HL-60 (cell line): ENCODE results near the gene TMEM117.

Experiments used
- DNase-seq, 2 experiments: peaks; one replicate each; pipeline ENCODE4 v3.0.0-alpha.2; 2010 to 2020; ENCODE audit warnings: low read depth in 1 of 2, low spot score in 1 of 2
- H3K27ac ChIP-seq: fragments of 250-450 bp; sonication (Bioruptor Pico); replicated peaks from 2 replicates; pipeline ENCODE4 v1.5.1; 2020; ENCODE audit warnings: mild to moderate bottlenecking, moderate library complexity
- H3K27me3 ChIP-seq: fragments of 250-450 bp; sonication (Bioruptor Pico); 2 replicates; pipeline ENCODE4 v1.5.1; 2021; ENCODE audit warnings: mild to moderate bottlenecking, moderate library complexity; ENCODE audit not compliant: insufficient read depth, poor library complexity, severe bottlenecking
- H3K4me3 ChIP-seq: replicated peaks from 2 replicates; pipeline ENCODE4 v1.5.1; 2011; ENCODE audit warnings: mild to moderate bottlenecking, control low read depth, low read length; ENCODE audit not compliant: insufficient read depth
- GABPA ChIP-seq: IDR thresholded peaks from 2 replicates; pipeline ENCODE4 v1.6.1; 2012; ENCODE audit warnings: low read depth
- POLR2AphosphoS5 ChIP-seq: IDR thresholded peaks from 2 replicates; pipeline ENCODE4 v1.6.1; 2012; ENCODE audit warnings: low read depth
- SPI1 ChIP-seq: IDR thresholded peaks from 2 replicates; pipeline ENCODE4 v1.6.1; 2012; ENCODE audit warnings: low read depth, mild to moderate bottlenecking, borderline replicate concordance
- TF ChIP-seq, protein P1 (sequence below): IDR thresholded peaks from one replicate; pipeline ENCODE4 v1.5.1; 2011; ENCODE audit warnings: low read length, control low read depth, inconsistent platforms; ENCODE audit not compliant: insufficient read depth
- TF ChIP-seq, protein P2 (sequence below): IDR thresholded peaks from 2 replicates; pipeline ENCODE4 v1.6.1; 2012; ENCODE audit warnings: low read depth; ENCODE audit not compliant: insufficient replicate concordance

Gene TMEM117

GRCh38 chr12:43872396-43872795, 36.5 kb downstream of the TMEM117 start:
- Histone ChIP-seq H3K4me3 (no peak overlapping the region), H3K27ac (no peak overlapping the region), H3K27me3 (no peaks in the 10 kb centered on the region)
- no peak for DNase-seq
- TF ChIP-seq, protein P1, sequence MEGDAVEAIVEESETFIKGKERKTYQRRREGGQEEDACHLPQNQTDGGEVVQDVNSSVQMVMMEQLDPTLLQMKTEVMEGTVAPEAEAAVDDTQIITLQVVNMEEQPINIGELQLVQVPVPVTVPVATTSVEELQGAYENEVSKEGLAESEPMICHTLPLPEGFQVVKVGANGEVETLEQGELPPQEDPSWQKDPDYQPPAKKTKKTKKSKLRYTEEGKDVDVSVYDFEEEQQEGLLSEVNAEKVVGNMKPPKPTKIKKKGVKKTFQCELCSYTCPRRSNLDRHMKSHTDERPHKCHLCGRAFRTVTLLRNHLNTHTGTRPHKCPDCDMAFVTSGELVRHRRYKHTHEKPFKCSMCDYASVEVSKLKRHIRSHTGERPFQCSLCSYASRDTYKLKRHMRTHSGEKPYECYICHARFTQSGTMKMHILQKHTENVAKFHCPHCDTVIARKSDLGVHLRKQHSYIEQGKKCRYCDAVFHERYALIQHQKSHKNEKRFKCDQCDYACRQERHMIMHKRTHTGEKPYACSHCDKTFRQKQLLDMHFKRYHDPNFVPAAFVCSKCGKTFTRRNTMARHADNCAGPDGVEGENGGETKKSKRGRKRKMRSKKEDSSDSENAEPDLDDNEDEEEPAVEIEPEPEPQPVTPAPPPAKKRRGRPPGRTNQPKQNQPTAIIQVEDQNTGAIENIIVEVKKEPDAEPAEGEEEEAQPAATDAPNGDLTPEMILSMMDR, result no peak

DNA sequence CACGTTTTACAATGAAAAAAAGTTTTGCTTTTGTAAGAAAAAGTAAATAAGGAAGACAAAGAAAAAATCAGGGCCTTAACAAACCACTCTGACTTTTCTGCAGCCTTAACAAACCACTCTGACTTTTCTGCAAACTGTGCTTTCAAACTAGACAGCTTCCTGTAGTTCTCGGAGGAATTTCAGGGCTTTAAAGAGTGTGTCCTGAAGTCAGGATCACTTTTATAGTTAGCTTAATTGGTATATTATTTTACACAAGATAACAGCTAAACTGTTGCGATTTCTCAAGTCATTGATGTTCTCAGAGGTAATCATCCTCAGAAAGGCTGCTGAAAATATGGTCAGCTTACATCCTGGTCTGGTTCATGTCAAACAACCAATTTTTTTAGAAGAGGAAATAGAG, 42.2 kb downstream of the TMEM117 start:
- Histone ChIP-seq H3K27ac (no peak overlapping the region), H3K27me3 (no peaks in the 10 kb centered on the region), H3K4me3 (no peak overlapping the region)
- DNase-seq, result no peak
- TF ChIP-seq GABPA (no peak), POLR2AphosphoS5 (no peak), SPI1 (no peak)
- TF ChIP-seq, protein P1, result no peak
- TF ChIP-seq, protein P2, sequence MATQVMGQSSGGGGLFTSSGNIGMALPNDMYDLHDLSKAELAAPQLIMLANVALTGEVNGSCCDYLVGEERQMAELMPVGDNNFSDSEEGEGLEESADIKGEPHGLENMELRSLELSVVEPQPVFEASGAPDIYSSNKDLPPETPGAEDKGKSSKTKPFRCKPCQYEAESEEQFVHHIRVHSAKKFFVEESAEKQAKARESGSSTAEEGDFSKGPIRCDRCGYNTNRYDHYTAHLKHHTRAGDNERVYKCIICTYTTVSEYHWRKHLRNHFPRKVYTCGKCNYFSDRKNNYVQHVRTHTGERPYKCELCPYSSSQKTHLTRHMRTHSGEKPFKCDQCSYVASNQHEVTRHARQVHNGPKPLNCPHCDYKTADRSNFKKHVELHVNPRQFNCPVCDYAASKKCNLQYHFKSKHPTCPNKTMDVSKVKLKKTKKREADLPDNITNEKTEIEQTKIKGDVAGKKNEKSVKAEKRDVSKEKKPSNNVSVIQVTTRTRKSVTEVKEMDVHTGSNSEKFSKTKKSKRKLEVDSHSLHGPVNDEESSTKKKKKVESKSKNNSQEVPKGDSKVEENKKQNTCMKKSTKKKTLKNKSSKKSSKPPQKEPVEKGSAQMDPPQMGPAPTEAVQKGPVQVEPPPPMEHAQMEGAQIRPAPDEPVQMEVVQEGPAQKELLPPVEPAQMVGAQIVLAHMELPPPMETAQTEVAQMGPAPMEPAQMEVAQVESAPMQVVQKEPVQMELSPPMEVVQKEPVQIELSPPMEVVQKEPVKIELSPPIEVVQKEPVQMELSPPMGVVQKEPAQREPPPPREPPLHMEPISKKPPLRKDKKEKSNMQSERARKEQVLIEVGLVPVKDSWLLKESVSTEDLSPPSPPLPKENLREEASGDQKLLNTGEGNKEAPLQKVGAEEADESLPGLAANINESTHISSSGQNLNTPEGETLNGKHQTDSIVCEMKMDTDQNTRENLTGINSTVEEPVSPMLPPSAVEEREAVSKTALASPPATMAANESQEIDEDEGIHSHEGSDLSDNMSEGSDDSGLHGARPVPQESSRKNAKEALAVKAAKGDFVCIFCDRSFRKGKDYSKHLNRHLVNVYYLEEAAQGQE, result no peak

DNA sequence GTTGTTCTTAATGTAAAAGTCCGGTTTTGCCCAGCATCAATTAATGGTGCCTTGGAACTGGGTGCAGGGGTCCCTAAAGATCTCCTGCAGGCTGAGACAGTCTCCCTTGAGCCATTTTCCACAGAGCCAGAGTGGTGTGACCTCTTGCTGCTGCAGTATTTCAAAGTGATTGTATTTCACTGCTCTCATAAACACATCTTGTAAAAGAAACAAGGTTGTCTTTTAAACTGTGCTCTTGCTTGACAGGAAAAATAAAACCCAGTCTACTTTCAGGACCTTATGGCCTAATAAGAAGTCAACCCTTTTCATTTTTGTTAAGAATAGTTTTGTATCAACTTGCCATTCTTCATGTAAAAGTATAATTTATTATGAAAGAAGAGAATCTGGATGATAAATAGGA, 44.7 kb downstream of the TMEM117 start:
- no peak overlapping the region for H3K27ac ChIP-seq
- no peak for DNase-seq

More for the DNA sequence above, 44.7 kb downstream of the TMEM117 start:
- Histone ChIP-seq H3K27me3 (no peaks in the 10 kb centered on the region), H3K4me3 (no peak overlapping the region)
- no peak for TF ChIP-seq POLR2AphosphoS5
- TF ChIP-seq, protein P1, result no peak
- TF ChIP-seq SPI1, result no peak
- no peak for TF ChIP-seq GABPA
- TF ChIP-seq, protein P2, result no peak
